ENCODE measurements around the gene CLEC3B.

GRCh38 chr3:45024542-45025255 is 1.4 kb upstream of the CLEC3B start:
- TF ChIP-seq CTCF (IDR thresholded peaks at IDR 0.05): no peak
- no peak for TF ChIP-seq POLR2AphosphoS5 (IDR thresholded peaks at IDR 0.05; ENCODE audit: insufficient read depth in 1 of 2, low read depth in 1 of 2)
